Sigmoid colon (tissue), 4 donors: ENCODE measurements around the gene CLDN11.

Experiments
- CTCF ChIP-seq, 4 experiments: fragments of 450-650 bp in 3 of 4; fragments of 200-600 bp in 1 of 4; IDR thresholded peaks; one replicate each; pipeline ENCODE4 v1.5.1; 2016 to 2019; ENCODE audit warnings: antibody characterized with exemption in 4 of 4, mild to moderate bottlenecking in 3 of 4, moderate library complexity in 2 of 4
- EP300 ChIP-seq, 4 donors: sonication (generic); formaldehyde crosslinking; IDR thresholded peaks; one replicate each; pipeline ENCODE4 v1.6.1; 2017; ENCODE audit warnings: antibody characterized with exemption in 4 of 4
- POLR2A ChIP-seq, 2 donors: fragments of 450-650 bp; IDR thresholded peaks; one replicate each; pipeline ENCODE4 v1.6.1; 2016; ENCODE audit warnings: antibody characterized with exemption in 2 of 2, mild to moderate bottlenecking in 2 of 2, moderate library complexity in 2 of 2
- POLR2AphosphoS5 ChIP-seq, 4 donors: sonication (generic); formaldehyde crosslinking; IDR thresholded peaks; one replicate each; pipeline ENCODE4 v1.6.1; 2017; ENCODE audit warnings: antibody characterized with exemption in 4 of 4

- TF ChIP-seq CTCF (IDR thresholded peaks at IDR 0.05): no peak
- TF ChIP-seq POLR2AphosphoS5 (IDR thresholded peaks at IDR 0.05): no peak
- no peak for TF ChIP-seq POLR2A (IDR thresholded peaks at IDR 0.05)
- TF ChIP-seq EP300 (IDR thresholded peaks at IDR 0.05): no peak
These were observed 57.6 kb downstream of the CLDN11 start for GRCh38 chr3:170476291-170476690.
